Measurements from ENCODE around the gene ANKH.

ANKH gene

DNA sequence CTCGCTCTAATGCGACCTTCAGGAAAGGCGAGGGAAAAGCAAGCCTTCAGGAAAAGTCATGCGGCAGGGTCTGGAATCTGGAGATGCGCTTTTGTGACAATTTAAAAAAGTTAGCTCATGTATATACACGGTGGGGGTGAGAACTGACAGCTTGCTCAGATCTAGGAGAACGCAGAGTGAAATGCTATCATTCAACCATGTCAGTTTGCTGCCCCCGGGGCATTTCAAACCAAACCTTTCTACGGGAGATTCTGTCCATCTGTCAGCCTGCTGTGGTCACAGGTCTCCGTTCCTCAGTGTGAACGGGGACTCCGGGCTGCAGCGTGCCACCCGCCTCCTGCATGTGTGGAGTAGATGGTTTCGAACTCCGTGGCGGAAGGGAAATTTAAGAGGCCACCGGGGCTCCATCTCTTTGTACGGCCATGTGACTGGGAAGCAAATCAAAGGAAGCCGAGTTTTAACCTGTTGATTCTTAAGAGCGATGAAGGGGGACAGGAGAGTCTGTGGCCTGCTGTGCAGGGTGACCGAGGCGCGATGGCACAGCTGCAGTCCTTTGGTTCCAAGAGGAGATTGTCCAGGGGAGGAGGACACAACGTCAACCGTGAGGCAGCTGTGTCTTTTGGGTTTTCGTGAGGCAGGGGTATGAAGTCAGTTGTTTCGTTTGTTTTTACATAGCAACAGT is 161.1 kb downstream of the ANKH start:
- no peak for DNase-seq

DNA sequence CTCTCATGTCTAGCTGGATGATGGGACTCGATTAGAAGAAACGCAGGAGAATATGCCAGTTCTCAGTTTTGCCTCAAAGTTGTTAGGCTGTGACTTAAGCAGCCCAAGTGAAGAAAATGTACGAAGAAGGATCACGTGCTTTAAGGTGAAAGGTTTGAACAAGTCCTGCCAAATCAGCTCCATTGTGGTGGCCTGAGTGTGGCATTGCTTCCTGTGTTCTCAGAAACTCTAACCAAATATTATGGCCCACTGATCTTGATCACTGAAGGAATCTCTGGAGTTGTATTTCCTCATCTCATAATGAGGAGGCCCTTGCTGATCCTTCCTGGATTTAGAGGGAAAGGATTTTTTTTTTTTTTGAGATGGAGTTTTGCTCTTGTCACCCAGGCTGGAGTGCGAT is 163.0 kb downstream of the ANKH start:
- DNase-seq: no peak

GRCh38 chr5:14707811-14708390 is 163.7 kb downstream of the ANKH start:
- DNase-seq: no peak

GRCh38 chr5:14706615-14707021 is 165.0 kb downstream of the ANKH start:
- DNase-seq: no peak

DNA sequence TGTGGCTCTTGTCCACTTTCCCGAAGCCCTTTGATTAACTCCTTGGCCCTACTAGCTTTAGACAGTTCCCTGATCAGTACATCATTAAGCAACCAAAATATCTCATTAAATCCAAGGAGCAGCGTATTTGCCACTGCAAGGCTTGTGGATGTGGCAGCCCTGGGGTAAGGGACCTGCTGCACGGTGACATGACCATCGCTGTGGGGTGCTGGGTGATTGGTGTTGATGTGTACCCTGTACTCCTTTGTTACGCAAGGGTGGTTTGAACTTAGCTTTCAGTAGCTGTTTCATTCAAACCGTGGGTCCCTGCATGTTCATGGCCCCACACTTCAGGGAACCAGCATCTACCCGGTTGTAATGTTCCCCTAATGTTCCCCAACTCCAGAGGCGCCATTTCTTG is 166.0 kb downstream of the ANKH start:
- no peak for DNase-seq

- no peak for DNase-seq
These were observed 169.2 kb downstream of the ANKH start for GRCh38 chr5:14702238-14702839.

- DNase-seq: no peak
These were observed 170.0 kb downstream of the ANKH start for GRCh38 chr5:14701556-14701955.

GRCh38 chr5:14700478-14701436 is 170.8 kb downstream of the ANKH start:
- DNase-seq: no peak

- DNase-seq: no peak
These were observed 171.7 kb downstream of the ANKH start for GRCh38 chr5:14699807-14700400.

DNA sequence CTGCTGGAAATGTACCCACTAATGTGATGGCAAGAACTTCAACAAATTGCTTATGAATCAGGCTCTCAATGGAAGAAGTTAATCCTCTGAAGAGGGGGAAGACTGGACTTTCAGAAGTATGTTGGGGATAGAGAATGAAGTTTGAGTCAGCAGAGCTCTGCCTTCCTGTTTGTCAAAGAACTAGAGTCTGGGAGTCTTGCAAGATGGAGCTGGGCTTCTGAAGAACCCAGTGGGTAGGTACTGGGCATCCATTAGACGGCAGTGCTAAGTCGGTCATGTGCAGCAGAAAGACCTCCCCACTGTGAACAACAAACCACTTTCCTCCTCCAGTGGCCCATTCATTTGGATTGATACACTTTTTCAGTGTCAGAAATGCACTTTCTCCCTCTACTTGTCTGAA is 172.4 kb downstream of the ANKH start:
- DNase-seq: no peak

DNA sequence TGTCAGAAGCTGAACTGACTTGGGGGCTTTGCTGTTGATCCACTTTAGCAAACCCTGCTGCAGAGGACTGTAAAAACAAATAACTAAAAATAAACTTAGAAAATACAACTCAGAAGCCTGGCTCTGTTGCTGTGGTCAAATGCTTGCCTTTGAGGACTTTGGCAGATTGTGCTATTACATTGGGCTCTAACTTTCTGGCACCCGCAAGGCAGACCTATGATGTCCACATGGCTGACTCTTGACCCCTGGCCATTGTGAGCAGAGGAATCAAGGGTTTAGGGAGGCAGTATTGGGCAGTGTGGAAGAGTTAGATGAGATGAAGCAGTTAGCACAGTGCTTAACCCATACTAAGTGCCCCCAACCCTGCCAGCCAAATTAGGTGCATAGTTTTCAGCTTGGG is 173.1 kb downstream of the ANKH start:
- DNase-seq: no peak

DNA sequence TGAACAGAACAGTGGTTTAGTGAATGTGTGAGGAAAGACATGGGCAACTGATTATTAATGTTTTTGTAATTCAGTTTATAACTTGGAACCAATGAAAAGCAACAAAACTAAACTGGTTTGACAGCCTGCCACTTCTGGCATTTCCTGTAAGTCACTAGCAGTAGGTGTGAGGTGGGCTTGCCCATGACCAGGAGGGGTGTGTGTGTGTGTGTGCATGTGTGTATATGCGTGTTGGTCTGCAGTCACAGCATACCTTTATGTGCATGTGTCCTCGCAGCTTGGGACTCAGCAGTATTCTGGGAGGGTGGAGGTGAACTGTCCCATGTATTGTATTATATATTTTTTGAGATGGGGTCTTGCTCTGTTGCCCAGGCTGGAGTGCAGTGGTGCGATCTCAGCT is 174.7 kb downstream of the ANKH start:
- DNase-seq: no peak

DNA sequence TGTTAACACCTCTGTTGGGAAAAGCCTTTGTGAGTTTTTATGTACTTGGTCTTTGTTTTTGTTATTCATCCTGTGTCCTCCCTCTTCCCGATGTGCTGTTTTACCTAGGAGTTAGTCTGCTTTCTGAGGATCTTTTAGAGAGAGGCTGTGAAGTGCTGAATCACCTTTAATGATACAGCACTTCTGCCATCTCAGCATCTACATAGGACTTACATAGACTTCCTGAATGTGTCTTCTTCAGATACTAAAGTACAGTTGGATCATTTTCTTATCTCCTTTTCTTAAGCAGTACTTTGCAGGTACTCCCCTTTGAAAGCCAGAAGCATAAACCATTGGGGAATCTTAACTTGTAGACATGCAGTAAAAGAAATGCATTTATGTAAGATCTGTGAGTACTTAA is 175.5 kb downstream of the ANKH start:
- no peak for DNase-seq

DNA sequence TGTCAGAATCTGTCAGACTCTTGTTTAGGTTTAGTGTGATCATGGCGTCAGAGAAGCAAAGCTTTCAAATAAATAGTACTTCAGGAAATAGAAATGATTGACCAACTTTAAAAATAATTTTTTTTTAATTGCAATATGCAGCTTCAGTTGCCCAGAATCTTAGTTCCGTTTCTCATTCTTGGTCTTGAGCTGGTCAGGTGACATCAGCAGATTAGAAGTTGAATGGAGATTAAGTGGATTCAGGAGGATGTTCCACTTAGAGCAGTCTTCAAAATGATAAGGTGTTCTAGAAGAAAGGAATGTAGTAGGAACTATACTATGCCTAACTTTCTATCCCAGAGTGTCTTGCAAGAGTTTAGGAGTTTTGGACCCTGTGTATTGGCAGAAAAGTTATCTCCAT is 176.4 kb downstream of the ANKH start:
- no peak for DNase-seq

DNA sequence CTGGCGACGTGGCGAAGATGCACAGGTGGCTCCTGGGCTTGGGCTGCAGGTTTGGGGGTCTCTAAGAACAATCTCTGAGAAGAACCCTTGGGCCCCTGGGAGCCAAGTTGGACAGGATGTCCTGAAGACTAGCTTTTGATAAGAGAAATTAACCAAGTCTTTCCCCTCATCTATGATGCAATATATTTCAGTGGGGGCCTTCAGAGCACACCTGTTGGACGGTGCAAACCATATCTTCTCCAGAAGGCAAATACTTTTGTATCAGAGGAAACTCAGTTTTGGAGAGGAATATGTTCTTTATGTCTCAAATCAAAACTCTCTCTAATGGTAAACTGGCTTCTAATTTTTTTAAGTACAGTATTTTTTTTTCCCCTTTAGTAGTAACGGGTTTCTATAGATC is 178.5 kb downstream of the ANKH start:
- DNase-seq: no peak

- DNase-seq: no peak
These were observed 184.4 kb downstream of the ANKH start for GRCh38 chr5:14687023-14687665.

GRCh38 chr5:14686517-14686916 is 185.1 kb downstream of the ANKH start:
- no peak for DNase-seq

DNA sequence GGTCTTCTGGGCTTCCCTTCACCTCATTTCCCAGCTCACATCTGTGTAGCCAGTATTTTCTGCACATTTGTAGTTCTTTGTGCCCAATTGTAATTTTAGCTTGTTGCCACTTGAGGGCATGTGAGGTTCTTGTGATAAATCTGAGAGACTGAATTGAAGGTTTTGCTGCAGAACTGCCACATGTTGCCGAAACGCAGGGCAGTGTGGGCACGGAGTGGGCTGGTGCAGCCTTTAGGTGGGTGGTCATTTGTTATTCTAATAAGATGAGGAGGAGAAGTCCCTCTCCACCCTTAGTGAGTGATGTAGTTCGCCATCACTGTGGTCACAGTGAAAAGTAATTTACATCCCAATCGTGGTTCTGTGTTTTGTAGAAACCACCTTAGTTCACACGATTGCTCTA is 185.8 kb downstream of the ANKH start:
- DNase-seq: peak; percentile 3

DNA sequence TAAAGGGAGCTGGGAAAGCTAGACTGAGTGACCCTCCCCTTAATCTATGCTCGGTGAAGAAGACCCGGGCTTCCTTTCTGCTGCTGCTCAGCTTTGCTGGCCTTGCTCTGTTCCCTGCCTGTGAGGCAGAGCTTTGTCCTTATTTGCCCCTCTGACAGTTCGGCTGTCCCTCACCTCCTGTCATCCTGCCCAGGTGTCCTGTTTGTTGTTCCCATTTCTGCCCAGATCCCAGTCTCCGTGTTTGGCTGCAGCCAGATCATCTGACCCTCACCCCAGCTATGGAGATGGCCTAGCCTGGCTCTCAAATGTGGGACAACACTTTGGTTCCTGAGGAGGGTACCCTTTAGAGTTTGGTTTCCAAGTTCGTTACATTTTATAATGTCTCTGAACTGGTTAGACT is 186.8 kb downstream of the ANKH start:
- no peak for DNase-seq

DNA sequence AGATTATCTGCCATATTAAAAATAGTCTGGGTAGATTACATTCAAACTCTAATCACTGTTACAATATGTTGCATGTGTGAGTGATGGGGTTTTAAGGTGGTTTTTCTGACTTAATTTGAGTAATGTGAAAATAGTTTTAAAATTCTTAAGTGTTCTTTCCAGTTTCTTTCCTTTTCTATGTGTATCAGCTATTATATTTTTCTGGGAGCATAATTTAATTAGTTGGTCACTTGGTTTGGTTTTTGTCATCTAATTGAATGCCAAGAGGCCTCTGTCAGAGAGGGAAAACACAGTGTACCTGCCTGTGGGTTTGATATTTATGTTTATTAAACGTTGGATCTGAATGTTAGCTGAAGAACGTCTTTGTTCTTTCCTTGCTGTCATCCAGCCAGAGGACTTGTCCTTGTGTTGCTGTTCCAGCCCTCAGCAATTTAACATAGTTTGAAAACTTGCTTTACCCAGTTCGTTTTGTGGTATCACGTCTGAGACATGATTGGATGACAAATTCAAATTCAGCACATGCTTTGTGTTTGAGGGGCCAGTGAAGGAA is 187.6 kb downstream of the ANKH start:
- no peak for DNase-seq

DNA sequence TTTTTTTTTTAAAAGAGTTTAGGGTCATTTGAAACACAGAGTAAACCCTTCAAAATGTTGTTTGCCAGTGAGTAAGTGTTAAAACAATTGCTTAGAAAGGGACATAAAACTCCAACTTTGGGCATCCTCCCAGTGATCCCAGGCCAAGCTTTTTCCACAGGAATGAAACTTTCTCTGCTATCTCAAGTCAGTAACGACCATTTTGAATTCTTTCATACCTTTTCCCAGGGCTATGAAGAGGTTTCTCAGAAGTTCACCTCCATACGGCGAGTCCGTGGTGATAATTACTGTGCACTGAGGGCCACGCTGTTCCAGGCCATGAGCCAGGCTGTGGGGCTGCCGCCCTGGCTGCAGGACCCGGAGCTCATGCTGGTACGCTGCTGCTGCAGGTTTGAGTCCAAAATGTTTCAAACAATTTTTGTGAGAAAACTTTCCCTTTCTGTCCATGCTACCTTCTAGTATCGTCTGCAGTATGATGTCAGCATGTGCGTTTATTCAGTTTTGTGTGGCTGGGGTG is 190.3 kb downstream of the ANKH start:
- DNase-seq: no peak

GRCh38 chr5:14679595-14679994 is 192.0 kb downstream of the ANKH start:
- DNase-seq: no peak

Data from NCI-H2029 treated with DMSO at 0.1 percent for 48 hours (cell line).